Right cardiac atrium (tissue), 5 donors: ENCODE measurements around the gene RAB8A. TPM values are rescaled to one million over a fixed set of nuclear protein-coding genes. Genes with fewer than 3 reads are reported as not detected.
"Not testable (repeated sequence)": the region's sequence is repeated elsewhere in the genome, so short reads cannot be mapped to it uniquely, and the experiment has no call there.

Experiments used
- ATAC-seq, 2 donors: fragments of 200-7000 bp; cut with Tn5 transposase; one replicate each; pipeline versions ENCODE4 v1.8.0 to v1.9.1; 2020; ENCODE audit warnings: moderate library complexity in 2 of 2, mild to moderate bottlenecking in 1 of 2
- DNase-seq, 3 donors: peaks; one replicate each; pipeline ENCODE4 v3.0.0-alpha.2; 2020
- H3K27ac ChIP-seq: one replicate; pipeline ENCODE4 v1.5.1; 2013; ENCODE audit warnings: mild to moderate bottlenecking, low read length, control low read depth, moderate library complexity
- H3K27me3 ChIP-seq: one replicate; pipeline ENCODE4 v1.6.1; 2013; ENCODE audit not compliant: control insufficient read depth, insufficient read depth
- H3K4me1 ChIP-seq: one replicate; pipeline ENCODE4 v1.6.1; 2013; ENCODE audit warnings: low read length; ENCODE audit not compliant: control insufficient read depth, insufficient read depth
- H3K4me3 ChIP-seq: one replicate; pipeline ENCODE4 v1.5.1; 2013; ENCODE audit warnings: low read length, control low read depth
- H3K9me3 ChIP-seq: one replicate; pipeline ENCODE4 v1.6.1; 2013; ENCODE audit warnings: low read length; ENCODE audit not compliant: control insufficient read depth
- WGBS: extraction: QIAGEN DNeasy Blood & Tissue Kit; methylation state at CpG from one replicate; pipeline ENCODE4 v1.1.7; 2013; 5-methylcytosine and 5-hydroxymethylcytosine counted together
- intact Hi-C, 4 donors: fragments of 100-400 bp; cut with DNase I; formaldehyde crosslinking; loops; one replicate each; pipeline versions ENCODE4 v1.11.0 to v1.14.0; 2022 to 2023
- polyA plus RNA-seq: library from polyadenylated mRNA; stranded (reverse); fragments of 200-250 nt; gene quantifications from one replicate; pipeline ENCODE4 v1.2.3, GENCODE V29; 2013
- total RNA-seq, 4 donors: library from RNA; stranded (reverse); fragmentation: NEBNext Ultra II Directional; extraction: Animal tissue kit (Norgen Biotek cat#: 25700); gene quantifications; one replicate each; pipeline ENCODE4 v1.2.1, GENCODE V29; 2021
- donor health status: healthy with polysubstance abuse.
- donor health status: DM: no; HTN: yes; CAD: no.
- donor health status: DM: no; HTN: no; CAD: no.
- donor health status: DM: no; HTN: yes; CAD: no; lungs with severe emphysema.
- donor health status: DM: yes; HTN: yes; CAD: no.

The RAB8A gene
- total and polyA plus RNA-seq, 5 donors: 12.9 to 30.0 (median 23.4) TPM

- intact Hi-C loops: no loop called here
- H3K4me3 ChIP-seq: no peak overlapping the region
- H3K4me1 ChIP-seq: peaks cover 1% of the 10 kb centered on the region
- H3K27ac ChIP-seq: no peak overlapping the region
- ATAC-seq (no peak), DNase-seq (peak in 1 of 3 donors; percentile 21)
- no peaks in the 10 kb centered on the region for H3K9me3 ChIP-seq
- 82% methylated on average over 6 of the region's 6 CpGs for WGBS
- no peaks in the 10 kb centered on the region for H3K27me3 ChIP-seq
Observed at GRCh38 chr19:16098416-16098768, 13.3 kb upstream of the RAB8A start.

GRCh38 chr19:16098821-16099220 is 12.9 kb upstream of the RAB8A start:
- H3K4me3 ChIP-seq: no peak overlapping the region

GRCh38 chr19:16099314-16099965 is 12.2 kb upstream of the RAB8A start:
- H3K4me1 ChIP-seq, H3K27me3 ChIP-seq, H3K9me3 ChIP-seq, ATAC-seq, DNase-seq, H3K4me3 ChIP-seq, H3K27ac ChIP-seq, intact Hi-C loops: not testable (repeated sequence)
- 90% methylated on average over 8 of the region's 8 CpGs for WGBS

More at GRCh38 chr19:16098821-16099220, 12.9 kb upstream of the RAB8A start:
- ATAC-seq (no peak), DNase-seq (no peak)
- no peaks in the 10 kb centered on the region for H3K9me3 ChIP-seq
- WGBS: 93% methylated on average over 6 of the region's 6 CpGs
- intact Hi-C loops: no loop called here
- H3K27me3 ChIP-seq: no peaks in the 10 kb centered on the region
- no peaks in the 10 kb centered on the region for H3K4me1 ChIP-seq
- H3K27ac ChIP-seq: no peak overlapping the region

- no peaks in the 10 kb centered on the region for H3K9me3 ChIP-seq
- no peak overlapping the region for H3K27ac ChIP-seq
- ATAC-seq: no peak
- H3K4me3 ChIP-seq: no peak overlapping the region
- WGBS: 92% methylated on average over 4 of the region's 4 CpGs
- no peak for DNase-seq
- H3K4me1 ChIP-seq: no peaks in the 10 kb centered on the region
- intact Hi-C loops: no loop called here
- no peaks in the 10 kb centered on the region for H3K27me3 ChIP-seq
Observed at GRCh38 chr19:16100524-16100923, 11.2 kb upstream of the RAB8A start.

DNA sequence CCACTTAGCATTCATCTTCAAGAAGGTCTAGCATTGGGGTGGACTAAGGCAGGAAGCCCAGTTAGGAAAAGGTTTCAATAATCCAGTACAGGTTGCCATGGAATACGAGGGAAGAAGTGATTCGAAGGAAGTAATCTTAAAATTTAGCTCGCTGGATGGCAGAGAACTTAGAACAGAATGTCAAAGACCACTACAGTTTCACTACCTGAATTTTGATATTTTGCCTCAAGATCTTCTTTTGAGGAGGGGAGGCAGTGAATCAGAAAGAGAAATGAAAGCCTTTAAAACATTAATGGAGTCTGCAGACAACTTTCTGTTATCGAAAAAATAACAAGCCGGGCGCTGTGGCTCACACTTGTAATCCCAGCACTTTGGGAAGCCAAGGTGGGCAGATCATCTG is 7.0 kb upstream of the RAB8A start:
- intact Hi-C loops: no loop called here
- DNase-seq (peak in 1 of 3 donors; percentile 22), ATAC-seq (no peak)
- Histone ChIP-seq H3K4me3 (no peak overlapping the region), H3K4me1 (no peaks in the 10 kb centered on the region), H3K27me3 (no peaks in the 10 kb centered on the region), H3K9me3 (no peaks in the 10 kb centered on the region), H3K27ac (no peak overlapping the region)
- WGBS: 87% methylated on average over 6 of the region's 6 CpGs

GRCh38 chr19:16106121-16106520 is 5.6 kb upstream of the RAB8A start:
- Histone ChIP-seq H3K9me3 (no peaks in the 10 kb centered on the region), H3K4me3 (no peak overlapping the region), H3K4me1 (no peaks in the 10 kb centered on the region), H3K27ac (no peak overlapping the region), H3K27me3 (no peaks in the 10 kb centered on the region)
- WGBS: 11% methylated on average over 3 of the region's 3 CpGs
- intact Hi-C loops: no loop called here
- DNase-seq (peak in 1 of 3 donors; percentile 7), ATAC-seq (no peak)

- DNase-seq (peak in 1 of 3 donors; percentile 5), ATAC-seq (peak; percentile 2 to 15)
- H3K27me3 ChIP-seq: no peaks in the 10 kb centered on the region
- 1% methylated on average over 37 of the region's 37 CpGs for WGBS
- intact Hi-C loops: loop anchor here in 2 of 4 donors (10.0 kb wide), 2 partner anchors 47 to 73 kb away; partner anchors contain the start of gene FAM32A (in 1 of the 2)
- peaks cover 8% of the 10 kb centered on the region for H3K4me1 ChIP-seq
- H3K27ac ChIP-seq: peak overlapping the region; percentile 71
- H3K4me3 ChIP-seq: peak overlapping the region; percentile 83
- no peaks in the 10 kb centered on the region for H3K9me3 ChIP-seq
Observed at GRCh38 chr19:16111909-16112752, 442 bp downstream of the RAB8A start.

GRCh38 chr19:16112778-16113177 is 1.1 kb downstream of the RAB8A start:
- intact Hi-C loops: loop anchor here in 2 of 4 donors (10.0 kb wide), 2 partner anchors 48 to 72 kb away; partner anchors contain the start of gene FAM32A (in 1 of the 2)
- H3K4me1 ChIP-seq: peaks cover 8% of the 10 kb centered on the region

GRCh38 chr19:16113727-16114126 is 2.0 kb downstream of the RAB8A start:
- Histone ChIP-seq H3K4me1 (peaks cover 8% of the 10 kb centered on the region), H3K9me3 (no peaks in the 10 kb centered on the region), H3K27ac (no peak overlapping the region), H3K4me3 (no peak overlapping the region), H3K27me3 (no peaks in the 10 kb centered on the region)
- ATAC-seq (no peak), DNase-seq (no peak)
- intact Hi-C loops: loop anchor here in 2 of 4 donors (10.0 kb wide), 2 partner anchors 49 to 71 kb away; partner anchors contain the start of gene FAM32A (in 1 of the 2)
- 88% methylated on average over 3 of the region's 3 CpGs for WGBS

More at GRCh38 chr19:16112778-16113177, 1.1 kb downstream of the RAB8A start:
- H3K27me3 ChIP-seq: no peaks in the 10 kb centered on the region
- DNase-seq: no peak
- no peaks in the 10 kb centered on the region for H3K9me3 ChIP-seq
- H3K4me3 ChIP-seq: peak overlapping the region; percentile 83
- WGBS: 14% methylated on average over 2 of the region's 2 CpGs
- H3K27ac ChIP-seq: no peak overlapping the region
- no peak for ATAC-seq

GRCh38 chr19:16115301-16116039 is 3.8 kb downstream of the RAB8A start:
- intact Hi-C loops: loop anchor here in 2 of 4 donors (10.0 kb wide), 2 partner anchors 51 to 69 kb away; partner anchors contain the start of gene FAM32A (in 1 of the 2)
- Histone ChIP-seq H3K4me3 (no peak overlapping the region), H3K4me1 (peaks cover 8% of the 10 kb centered on the region), H3K27me3 (no peaks in the 10 kb centered on the region), H3K9me3 (no peaks in the 10 kb centered on the region), H3K27ac (no peak overlapping the region)
- 91% methylated on average over 9 of the region's 9 CpGs for WGBS
- DNase-seq: no peak
- ATAC-seq: no peak
